ENCODE measurements around the gene ADRA2C.

Gene ADRA2C

GRCh38 chr4:3797831-3798790 is 31.9 kb downstream of the ADRA2C start:
- no peak for DNase-seq (ENCODE audit: low read depth)

DNA sequence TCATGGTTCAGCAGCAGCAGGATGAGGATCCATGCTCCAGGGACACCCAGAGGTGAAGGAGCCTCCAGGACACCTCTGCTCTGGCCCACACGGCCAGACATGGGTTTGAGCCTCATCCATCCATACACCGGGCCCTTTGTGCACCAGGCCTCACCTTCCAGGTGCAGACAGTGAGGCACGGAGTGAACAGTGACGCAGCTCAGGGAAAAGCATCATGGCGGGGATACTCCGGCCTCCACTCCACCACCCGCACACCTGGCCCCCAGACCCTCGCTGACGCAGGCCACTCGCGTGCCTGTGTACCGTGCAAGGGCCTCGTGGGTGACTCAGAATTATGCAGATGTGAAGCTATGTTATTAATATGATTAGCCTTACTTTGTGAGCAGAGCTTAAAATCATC is 33.3 kb downstream of the ADRA2C start:
- DNase-seq (ENCODE audit: low read depth) = no peak

DNA sequence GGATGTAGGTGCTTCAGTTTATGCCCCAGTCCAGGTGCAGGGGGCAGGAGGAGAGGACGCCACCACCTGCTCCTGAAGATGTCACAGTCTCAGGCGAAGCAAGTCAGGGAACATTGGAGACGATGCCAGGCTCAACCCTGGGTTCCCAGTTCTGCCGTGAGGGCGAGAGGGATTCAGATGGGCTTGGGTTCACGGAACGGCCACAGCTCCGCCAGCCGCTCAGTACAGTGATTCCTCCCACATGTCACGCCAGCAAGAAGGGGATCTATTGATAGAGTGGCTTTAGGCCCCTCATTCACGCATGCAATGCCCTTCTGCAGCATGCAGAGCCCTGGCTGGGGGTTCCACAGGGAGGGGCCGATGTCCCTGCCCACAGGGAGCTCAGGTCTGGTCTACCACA is 34.2 kb downstream of the ADRA2C start:
- DNase-seq (ENCODE audit: low read depth) = no peak

DNA sequence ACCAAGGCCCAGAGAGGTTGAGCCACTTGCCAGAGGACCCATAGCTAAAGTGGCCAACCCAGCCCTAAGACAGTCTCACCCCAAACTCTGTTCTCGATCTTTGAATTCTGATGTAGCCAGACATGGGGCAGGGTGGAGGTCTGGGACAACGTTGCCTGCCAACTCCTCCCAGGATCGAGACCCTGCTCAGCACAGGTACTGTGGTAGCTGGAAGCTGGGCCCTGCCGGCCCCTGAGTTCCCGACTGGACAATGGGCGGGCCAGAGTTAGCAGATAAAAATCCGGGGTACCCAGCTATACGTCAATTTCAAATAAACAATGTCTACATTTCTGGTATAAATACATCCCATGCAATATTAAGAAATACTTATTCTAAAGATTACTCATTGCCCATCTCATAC is 35.3 kb downstream of the ADRA2C start:
- no peak for DNase-seq (ENCODE audit: low read depth)

GRCh38 chr4:3801931-3802550 is 35.9 kb downstream of the ADRA2C start:
- DNase-seq (ENCODE audit: low read depth) = no peak

DNA sequence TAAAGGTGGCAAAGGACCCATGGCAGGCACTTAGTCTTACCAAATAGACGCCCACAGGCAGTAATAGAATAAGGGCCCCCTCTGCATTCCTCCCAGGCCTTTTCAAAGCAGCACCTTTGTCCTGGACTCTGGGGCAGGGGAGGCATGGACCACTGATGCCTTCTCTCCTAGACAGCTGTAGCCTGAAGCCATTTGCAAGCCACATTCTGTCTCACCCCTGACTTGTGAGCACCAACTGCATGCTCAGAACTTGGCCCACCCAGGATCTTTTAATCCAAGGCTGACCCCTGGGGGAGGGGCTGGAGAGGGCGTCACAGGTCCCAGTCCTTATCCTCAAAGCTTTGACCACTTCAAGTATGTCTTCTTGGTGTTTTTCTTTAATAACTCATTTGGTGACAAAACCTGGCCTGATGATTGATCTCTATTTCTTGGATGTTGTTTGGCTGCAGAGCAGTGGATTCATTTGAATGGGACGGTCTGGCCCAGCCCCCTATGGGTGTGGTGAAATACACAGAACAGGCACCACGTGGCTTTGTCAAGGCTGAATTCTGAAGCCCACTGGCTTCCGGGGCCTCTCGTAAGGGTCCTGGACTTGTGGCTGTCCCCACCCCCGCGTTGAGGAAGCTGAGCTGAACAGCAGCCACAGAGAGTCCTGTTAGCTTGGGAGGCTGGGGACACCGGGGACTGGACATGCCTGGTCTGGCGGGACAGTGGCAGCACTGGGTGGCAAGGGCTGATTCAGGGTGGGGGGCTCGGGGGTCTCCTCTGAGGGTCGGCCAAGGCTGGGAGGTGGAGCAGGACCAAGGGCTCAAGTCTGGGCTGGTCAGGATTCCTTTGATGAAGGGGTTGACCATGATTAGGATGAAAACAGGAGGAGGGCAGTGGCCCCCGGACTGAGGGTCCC is 36.6 kb downstream of the ADRA2C start:
- no peak for DNase-seq (ENCODE audit: low read depth)

GRCh38 chr4:3803475-3803847 is 37.3 kb downstream of the ADRA2C start:
- DNase-seq (ENCODE audit: low read depth) = no peak

GRCh38 chr4:3803946-3804345 is 37.8 kb downstream of the ADRA2C start:
- DNase-seq (ENCODE audit: low read depth) = no peak

DNA sequence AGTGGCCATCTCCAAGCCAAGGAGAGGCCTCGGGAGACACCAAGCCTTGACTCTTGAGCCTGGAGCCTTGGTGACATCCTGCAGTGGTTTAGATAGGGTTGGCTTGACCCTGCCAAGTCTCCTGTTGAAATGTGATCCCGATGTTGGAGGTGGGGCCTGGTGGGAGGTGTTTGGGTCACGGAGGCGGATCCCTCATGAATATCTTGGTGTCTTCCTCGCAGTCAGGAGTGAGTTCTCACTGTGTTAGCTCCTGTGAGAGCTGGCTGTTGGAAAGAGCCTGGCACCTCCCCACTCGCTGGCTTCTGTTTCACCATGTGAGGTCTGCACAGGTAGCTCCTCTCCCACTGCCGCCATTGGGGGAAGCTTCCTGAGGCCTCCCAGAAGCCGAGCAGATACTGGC is 38.8 kb downstream of the ADRA2C start:
- no peak for DNase-seq (ENCODE audit: low read depth)

- DNase-seq (ENCODE audit: low read depth) = no peak
Measured at GRCh38 chr4:3805731-3806130, 39.5 kb downstream of the ADRA2C start.

DNA sequence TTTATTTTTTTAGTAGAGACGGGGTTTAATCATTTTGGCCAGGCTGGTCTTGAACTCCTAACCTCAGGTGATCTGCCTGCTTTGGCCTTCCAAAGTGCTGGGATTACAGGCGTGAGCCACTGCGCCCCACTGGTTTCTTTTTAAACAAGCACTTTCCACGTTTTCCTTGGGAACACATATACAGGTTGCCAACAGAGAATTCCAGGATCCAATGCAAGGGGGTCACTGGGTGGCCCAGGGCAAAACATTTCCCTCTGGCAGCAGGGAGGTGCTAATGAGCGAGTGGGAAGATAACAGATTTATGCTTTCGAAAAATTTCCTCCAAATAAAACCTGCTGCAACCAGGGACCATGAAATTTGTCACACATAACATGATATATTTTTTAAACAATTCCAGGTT is 41.1 kb downstream of the ADRA2C start:
- no peak for DNase-seq (ENCODE audit: low read depth)

DNA sequence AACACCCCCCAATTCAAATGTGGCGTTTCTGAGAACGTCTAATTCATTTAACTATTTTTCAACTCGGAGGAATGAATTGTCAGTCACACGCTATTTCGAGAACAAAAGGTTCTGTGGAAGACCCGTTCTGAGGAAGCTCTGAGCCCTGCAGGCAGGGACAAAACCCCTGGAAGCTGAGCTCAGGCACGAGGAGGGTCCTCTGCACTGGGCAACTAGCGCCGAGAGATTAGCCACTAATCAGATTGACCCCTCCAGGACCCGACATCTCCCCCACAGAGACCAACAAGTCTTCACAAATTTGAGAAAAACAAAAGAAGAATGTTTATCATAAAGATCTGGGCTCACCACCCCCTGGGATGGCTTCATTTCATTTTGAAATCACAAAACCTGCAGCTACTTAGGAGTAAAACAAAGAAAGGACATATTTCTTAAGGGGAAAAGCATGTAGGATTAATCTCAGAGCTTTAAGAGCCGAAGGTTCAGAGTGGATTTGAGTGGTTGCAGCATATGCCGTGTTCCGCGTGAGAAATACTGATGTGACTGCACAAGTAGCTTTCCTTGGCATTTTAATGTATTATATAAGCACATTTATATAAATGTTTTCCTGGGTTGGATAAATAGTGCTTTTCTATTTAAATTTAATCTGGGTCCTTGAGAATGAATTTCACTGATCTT is 41.8 kb downstream of the ADRA2C start:
- no peak for DNase-seq (ENCODE audit: low read depth)

DNA sequence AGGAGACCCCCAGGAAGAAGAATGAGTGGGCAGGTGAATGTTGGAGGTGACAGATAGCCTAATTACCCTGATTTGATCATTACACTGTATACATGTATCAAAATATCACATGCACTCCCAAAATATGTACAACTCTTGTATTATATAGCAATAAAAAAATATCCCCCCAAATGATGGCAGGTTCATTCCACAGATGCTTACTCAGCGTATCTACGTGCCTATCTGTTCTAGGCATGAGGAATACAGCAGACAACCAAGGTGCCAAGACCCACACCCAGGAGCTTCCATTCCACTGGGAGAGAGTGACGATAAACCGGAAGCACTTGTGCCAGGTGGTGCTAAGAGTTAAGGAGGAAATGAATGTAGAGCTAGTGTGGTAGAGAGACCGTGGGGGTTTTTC is 42.4 kb downstream of the ADRA2C start:
- DNase-seq (ENCODE audit: low read depth) = no peak

- DNase-seq (ENCODE audit: low read depth) = no peak
Measured at GRCh38 chr4:3809028-3809427, 42.8 kb downstream of the ADRA2C start.

DNA sequence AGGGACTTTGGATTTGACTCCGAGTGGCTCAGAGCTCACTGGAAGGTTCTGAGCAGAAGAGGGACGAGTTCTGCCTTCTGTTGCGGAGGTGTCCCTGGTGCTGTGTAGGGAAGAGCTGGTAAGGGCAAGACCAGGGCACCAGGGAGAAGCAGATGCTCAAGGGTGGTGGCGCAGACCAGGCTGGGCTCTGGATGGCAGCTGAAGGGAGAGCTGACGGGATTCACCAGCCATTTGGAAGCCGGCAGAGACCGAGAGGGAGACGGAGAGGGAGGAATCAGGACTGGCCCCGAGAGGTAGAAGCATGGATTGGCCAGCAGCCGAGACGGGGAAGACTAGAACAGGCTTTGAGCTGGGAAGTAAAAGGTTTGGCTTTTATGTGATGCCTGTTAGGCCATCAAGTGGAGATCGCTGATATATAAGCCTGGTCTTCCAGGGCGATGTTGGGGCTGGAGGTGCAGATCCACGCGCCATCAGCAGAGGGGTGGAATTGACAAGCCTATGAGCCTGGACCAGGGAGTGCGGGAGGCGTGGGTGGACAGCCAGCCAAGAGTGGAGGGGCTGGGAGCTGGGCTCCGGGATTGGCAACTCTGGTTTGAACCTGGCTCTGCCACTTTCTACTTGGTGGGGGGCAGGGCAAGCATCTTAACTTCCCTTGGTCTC is 43.4 kb downstream of the ADRA2C start:
- DNase-seq (ENCODE audit: low read depth) = no peak

- DNase-seq (ENCODE audit: low read depth) = no peak
Measured at GRCh38 chr4:3810111-3810680, 44.0 kb downstream of the ADRA2C start.

GRCh38 chr4:3810796-3811485 is 44.8 kb downstream of the ADRA2C start:
- no peak for DNase-seq (ENCODE audit: low read depth)

GRCh38 chr4:3811621-3812020 is 45.4 kb downstream of the ADRA2C start:
- DNase-seq (ENCODE audit: low read depth) = no peak

- no peak for DNase-seq (ENCODE audit: low read depth)
Measured at GRCh38 chr4:3812211-3812934, 46.2 kb downstream of the ADRA2C start.

Measured in stimulated activated CD8-positive, alpha-beta memory T cell treated with anti-CD3 and anti-CD28 coated beads, Interleukin-12 subunit alpha, Interleukin-12 subunit beta, amount 100 ng/mL, for 1 hour (primary cell).